Myocyte (in vitro differentiated cells): ENCODE results near the gene SHISA5. TPM values are rescaled to one million over a fixed set of nuclear protein-coding genes. Genes with fewer than 3 reads are reported as not detected.
"Not testable (repeated sequence)": the region's sequence is repeated elsewhere in the genome, so short reads cannot be mapped to it uniquely, and the experiment has no call there.

ENCODE experiments used
- DNase-seq: peaks from one replicate; pipeline ENCODE4 v3.0.0-alpha.2; 2012; ENCODE audit warnings: low read depth
- total RNA-seq: library from RNA; depleted of rRNA; stranded (reverse); fragments of >200 nt; gene quantifications from 2 replicates; pipeline ENCODE4 v1.2.3, GENCODE V29; 2014

Gene SHISA5
- total RNA-seq, 1 donor from 2014 or later = 101 TPM

GRCh38 chr3:48461767-48462166 lies 42.2 kb downstream of the SHISA5 start:
- not testable (repeated sequence) for DNase-seq

DNA sequence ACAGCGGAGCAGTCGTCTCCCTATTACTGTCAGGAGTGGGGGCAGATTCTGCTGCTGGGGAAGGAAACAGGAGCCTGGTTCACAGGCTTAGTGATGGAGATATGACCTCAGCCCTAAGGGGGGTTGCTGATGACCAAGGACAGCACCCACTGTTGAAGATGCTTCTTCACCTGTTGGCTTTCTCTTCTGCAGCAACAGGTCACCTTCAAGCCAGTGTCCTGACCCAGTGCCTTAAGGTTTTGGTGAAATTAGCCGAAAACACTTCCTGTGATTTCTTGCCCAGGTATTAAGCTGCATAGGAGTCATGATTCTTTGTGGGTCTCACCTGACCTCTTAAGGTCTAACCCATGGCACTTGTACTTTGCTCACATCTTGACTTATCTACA lies 43.5 kb downstream of the SHISA5 start:
- DNase-seq = no peak

DNA sequence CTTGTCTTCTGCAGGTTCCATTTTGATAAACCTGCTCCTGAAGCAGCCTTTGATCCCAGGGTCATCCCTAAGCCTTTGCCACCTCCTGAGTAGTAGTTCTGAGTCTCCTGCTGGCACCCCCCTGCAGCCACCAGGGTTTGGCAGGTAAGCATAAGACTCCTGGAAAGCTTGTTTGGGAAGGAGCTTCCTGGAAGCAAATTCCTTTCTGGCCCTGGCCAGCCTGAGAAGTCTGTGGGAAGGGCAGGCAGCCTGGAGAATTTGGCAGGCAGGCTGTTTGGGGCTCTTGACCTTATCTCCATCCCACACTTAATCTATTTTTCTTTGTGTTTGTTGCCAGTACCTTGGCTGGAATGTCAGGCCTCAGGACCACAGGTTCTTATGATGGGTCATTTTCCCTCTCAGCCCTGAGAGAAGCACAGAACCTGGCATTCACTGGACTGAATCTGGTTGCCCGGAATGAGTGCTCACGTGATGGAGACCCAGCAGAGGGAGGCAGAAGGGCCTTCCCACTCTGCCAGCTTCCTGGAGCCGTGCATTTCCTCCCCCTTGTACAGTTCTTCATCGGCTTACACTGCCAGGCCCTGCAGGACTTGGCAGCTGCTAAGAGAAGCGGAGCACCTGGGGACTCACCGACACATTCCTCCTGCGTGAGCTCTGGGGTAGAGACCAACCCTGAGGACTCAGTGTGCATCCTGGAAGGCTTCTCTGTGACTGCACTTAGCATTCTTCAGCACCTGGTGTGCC lies 44.0 kb downstream of the SHISA5 start:
- DNase-seq = no peak

- no peak for DNase-seq
These were observed 44.6 kb downstream of the SHISA5 start for GRCh38 chr3:48459331-48459730.

- DNase-seq = no peak
These were observed 47.5 kb downstream of the SHISA5 start for GRCh38 chr3:48456456-48456855.

DNA sequence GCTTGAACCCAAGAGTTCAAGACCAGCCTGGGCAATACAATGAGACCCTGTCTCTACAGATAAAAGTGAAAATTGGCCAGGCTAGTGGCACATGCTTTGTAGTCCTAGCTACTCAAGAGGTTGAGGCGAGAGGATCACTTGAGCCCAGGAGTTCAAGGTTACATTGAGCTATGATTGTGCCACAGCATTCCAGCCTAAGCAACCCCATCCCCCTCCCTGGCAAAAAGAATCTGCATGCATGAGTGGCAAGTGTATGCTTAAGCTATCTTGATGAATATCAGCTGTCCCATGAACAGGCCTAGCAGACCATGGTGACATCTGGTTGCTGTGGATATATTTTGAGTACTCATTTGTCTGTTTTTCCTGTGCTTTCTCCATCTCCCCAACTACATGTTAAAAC lies 52.7 kb downstream of the SHISA5 start:
- no peak for DNase-seq

DNA sequence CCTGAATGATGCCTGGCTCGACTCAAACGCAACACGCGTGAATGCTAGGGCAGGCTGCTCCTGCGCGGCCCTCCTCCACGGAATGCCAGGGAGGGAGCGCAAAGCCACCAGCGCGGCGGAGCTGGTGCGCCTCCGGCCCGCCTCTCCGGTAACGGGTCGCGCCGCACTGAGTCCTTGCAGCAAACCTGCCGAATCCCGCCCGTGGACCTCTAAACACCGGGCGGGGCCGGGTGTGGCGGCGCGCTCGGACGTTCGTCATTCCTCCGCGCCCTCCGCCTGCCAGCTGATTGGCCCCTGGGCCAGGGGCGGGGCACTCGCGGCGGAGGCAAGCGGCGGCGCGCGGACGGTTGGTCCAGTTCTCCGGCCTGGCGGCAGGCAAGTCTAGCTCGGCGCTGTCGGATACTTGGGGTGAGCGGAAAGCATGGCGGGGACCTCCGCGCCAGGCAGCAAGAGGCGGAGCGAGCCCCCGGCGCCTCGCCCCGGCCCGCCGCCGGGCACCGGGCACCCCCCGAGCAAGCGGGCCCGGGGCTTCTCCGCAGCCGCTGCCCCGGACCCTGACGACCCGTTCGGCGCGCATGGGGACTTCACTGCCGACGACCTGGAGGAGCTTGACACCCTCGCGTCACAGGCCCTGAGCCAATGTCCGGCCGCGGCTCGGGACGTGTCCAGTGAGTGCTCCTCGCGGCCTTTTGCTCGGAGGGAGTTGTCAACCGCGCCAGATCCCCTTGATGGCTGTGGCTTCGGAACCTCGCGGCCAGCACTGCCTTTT lies 57.4 kb downstream of the SHISA5 start, which contains the start of gene ATRIP:
Gene ATRIP, plus strand, starts transcription at position 313 of the 769 bp plus-strand sequence. Its CDS starts 109 bp downstream, at position 422.
- peak; percentile 91 for DNase-seq

GRCh38 chr3:48446043-48446424 lies 57.9 kb downstream of the SHISA5 start:
- no peak for DNase-seq

GRCh38 chr3:48445277-48445882 lies 58.6 kb downstream of the SHISA5 start:
- no peak for DNase-seq

DNA sequence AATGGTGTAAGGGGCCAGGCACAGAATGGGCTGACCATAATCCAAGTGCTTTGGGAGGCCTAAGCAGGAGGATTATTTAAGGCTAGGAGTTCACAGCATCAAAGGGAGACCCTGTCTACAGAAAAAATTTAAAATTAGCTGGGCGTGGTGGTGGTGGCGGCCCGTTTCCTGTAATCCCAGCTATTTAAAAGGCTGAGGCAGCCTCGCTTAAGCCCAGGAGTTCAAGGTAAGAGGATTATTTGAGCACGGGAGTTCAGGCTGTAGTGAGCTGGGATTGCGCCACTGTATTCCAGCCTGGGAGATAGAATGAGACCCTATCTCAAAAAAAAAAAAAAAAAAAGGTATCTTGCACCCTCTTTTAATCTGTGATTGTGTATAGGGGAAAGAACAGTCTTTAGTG lies 62.0 kb downstream of the SHISA5 start:
- DNase-seq = no peak

DNA sequence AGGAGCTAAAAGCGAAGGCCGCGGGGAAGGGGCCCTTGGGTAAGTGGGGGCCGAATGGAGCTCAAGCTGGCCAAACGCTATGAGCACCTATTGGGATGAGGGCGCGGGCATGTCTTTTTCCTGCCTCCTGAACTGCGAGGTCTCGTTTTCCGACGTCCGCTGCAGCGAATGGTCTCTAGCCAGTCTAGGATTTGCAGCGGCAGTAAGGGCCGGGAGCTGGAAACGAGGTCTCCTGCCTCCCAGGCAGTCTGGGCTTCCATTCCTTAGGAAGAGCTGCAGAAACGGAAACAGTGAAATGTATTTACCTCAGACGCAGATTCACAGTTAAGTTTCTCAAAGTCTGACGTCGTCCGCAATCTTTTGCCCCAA lies 63.4 kb downstream of the SHISA5 start:
- no peak for DNase-seq

- DNase-seq = peak; percentile 97
These were observed 64.0 kb downstream of the SHISA5 start, which contains the start of the genes CCDC51 and TMA7 for GRCh38 chr3:48439820-48440589. CCDC51 (minus strand) TSS chr3:48440119; CDS start chr3:48435128, 4,991 bp downstream. TMA7 (plus strand) TSS chr3:48440257; CDS start chr3:48440297, 40 bp downstream.

GRCh38 chr3:48437812-48438211 lies 66.2 kb downstream of the SHISA5 start:
- DNase-seq = no peak

DNA sequence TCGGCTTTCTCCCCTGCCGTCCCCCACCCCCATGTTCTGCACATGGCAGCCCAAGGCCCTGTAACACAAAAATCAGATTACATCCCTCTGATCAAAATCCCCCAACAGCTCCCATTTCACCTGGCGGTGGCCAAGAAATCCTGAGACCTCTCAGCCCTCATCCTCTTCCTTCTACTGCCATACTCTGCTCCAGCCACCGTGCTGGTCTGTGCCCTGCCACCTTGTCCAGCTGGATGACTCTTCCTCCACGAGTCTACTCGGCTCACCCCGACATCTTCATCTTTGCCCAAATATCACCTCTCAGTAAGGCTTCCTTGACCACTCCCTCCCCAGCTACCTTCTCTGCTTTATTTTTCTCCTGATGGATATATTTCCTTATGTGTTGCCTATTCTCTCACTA lies 67.1 kb downstream of the SHISA5 start:
- no peak for DNase-seq

DNA sequence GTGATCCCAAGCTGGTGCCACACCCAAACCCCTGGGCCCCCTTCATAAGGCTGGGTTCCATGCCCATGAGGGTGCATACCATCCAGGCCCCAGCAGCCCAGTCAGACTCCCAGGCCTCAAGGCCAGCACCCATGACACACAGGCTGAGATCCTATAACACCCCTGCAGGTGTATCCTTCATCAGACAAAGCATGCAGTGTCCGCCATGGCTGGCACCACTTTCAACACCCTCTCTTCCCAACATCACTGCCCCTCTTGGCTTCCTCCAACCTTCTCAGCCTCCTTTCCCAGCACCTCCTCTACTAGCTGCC lies 67.5 kb downstream of the SHISA5 start:
- no peak for DNase-seq

DNA sequence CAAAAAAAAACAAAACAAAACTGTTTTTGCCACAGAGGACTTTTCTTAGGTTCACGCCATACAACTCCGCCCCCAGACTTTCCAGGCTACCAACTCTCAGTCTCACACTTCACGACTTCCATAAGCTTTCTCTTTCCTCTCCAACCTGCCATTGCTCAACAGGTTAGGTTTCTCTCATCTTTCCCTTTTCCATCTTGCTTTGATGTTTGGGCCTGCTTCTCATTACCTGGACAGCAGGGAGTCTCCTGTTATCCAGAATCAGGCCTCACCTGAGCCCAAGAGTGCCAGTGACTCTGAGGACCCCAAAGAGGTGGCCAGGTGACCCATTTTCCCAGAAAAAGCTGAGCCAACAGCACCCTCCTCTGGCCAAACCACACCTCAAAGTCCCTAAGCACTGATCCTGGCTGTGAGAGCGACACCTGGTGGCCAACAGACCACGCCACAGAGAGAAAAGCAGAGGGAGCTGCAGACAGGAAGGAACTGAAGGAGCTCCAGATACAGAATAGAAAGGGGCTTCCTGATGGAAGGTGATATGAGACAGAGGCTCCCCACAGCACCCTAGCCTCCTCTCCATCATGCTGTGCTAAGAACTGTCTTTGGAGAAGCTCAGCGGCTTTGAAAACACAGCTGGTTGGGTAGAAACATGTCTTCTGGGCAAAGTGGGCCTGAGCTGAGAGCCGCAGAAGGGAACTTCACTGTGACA lies 68.0 kb downstream of the SHISA5 start:
- DNase-seq = peak; percentile 85

GRCh38 chr3:48435223-48435595 lies 68.8 kb downstream of the SHISA5 start:
- DNase-seq = no peak

DNA sequence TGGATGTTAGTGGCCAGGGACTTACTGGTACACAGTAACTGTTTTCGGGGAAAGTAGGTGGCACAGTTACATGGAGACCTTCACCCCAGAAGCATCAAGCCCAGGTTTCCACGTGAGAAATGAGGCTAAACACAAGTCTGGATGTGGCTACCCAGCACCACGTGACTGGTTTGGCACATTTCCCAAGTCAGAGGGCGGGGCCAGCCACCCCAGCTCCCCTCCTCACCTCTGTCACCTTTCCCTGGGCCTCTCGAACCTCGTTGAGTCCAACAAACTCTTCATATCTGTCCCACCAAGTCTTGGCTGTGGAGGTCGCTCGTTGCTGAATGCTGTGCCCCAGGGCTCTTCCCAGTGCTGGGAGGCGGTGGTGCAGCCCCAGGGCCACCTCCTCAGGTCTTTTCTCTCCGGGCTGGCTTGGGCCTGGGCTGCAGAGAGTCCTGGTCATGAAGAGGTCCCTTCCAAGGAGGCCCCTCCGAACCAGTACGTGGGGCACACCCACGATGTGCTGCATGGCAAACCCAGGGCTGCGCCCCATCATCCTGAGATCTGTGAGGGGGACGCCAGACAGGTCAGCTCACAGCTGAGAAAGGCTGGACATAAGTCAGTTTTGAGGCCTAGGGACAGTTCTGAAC lies 69.3 kb downstream of the SHISA5 start:
- DNase-seq = no peak

- peak; percentile 86 for DNase-seq
These were observed 70.4 kb downstream of the SHISA5 start for GRCh38 chr3:48433472-48434118.
